Measurements from ENCODE around the gene USP31.
A peak's percentile ranks its signal among the peaks of the same experiment; 100 is the strongest.
"Not testable (repeated sequence)": the region's sequence is repeated elsewhere in the genome, so short reads cannot be mapped to it uniquely, and the experiment has no call there.

The USP31 gene

GRCh38 chr16:23160082-23160481 lies 10.8 kb upstream of the USP31 start:
- no peak for DNase-seq (ENCODE audit: low read depth)

GRCh38 chr16:23158114-23158513 lies 8.9 kb upstream of the USP31 start:
- DNase-seq (ENCODE audit: low read depth), result no peak

- DNase-seq (ENCODE audit: low read depth), result no peak
These were observed 7.8 kb upstream of the USP31 start for GRCh38 chr16:23156946-23157460.

- no peak for DNase-seq (ENCODE audit: low read depth)
These were observed 6.9 kb upstream of the USP31 start for GRCh38 chr16:23156110-23156509.

- DNase-seq (ENCODE audit: low read depth), result no peak
These were observed 6.3 kb upstream of the USP31 start for GRCh38 chr16:23155445-23156049.

GRCh38 chr16:23152386-23153178 lies 3.3 kb upstream of the USP31 start:
- DNase-seq (ENCODE audit: low read depth), result no peak

GRCh38 chr16:23149993-23150364 lies 727 bp upstream of the USP31 start:
- no peak for DNase-seq (ENCODE audit: low read depth)

GRCh38 chr16:23148513-23149266 lies 562 bp downstream of the USP31 start:
- DNase-seq (ENCODE audit: low read depth), result peak; percentile 17

GRCh38 chr16:23148166-23148512 lies 1.1 kb downstream of the USP31 start:
- DNase-seq (ENCODE audit: low read depth), result no peak

- DNase-seq (ENCODE audit: low read depth), result no peak
These were observed 1.6 kb downstream of the USP31 start for GRCh38 chr16:23147666-23148065.

- DNase-seq (ENCODE audit: low read depth), result no peak
These were observed 2.2 kb downstream of the USP31 start for GRCh38 chr16:23146877-23147601.

- no peak for DNase-seq (ENCODE audit: low read depth)
These were observed 3.6 kb downstream of the USP31 start for GRCh38 chr16:23145608-23146007.

- no peak for DNase-seq (ENCODE audit: low read depth)
These were observed 4.1 kb downstream of the USP31 start for GRCh38 chr16:23145186-23145585.

GRCh38 chr16:23144393-23144792 lies 4.9 kb downstream of the USP31 start:
- not testable (repeated sequence) for DNase-seq (ENCODE audit: low read depth)

GRCh38 chr16:23143391-23143790 lies 5.9 kb downstream of the USP31 start:
- DNase-seq (ENCODE audit: low read depth), result no peak

- DNase-seq (ENCODE audit: low read depth), result no peak
These were observed 7.1 kb downstream of the USP31 start for GRCh38 chr16:23141959-23142740.

GRCh38 chr16:23141500-23141899 lies 7.8 kb downstream of the USP31 start:
- no peak for DNase-seq (ENCODE audit: low read depth)

- DNase-seq (ENCODE audit: low read depth), result no peak
These were observed 8.2 kb downstream of the USP31 start for GRCh38 chr16:23141033-23141432.

GRCh38 chr16:23140107-23140506 lies 9.1 kb downstream of the USP31 start:
- DNase-seq (ENCODE audit: low read depth), result no peak

GRCh38 chr16:23137818-23138217 lies 11.4 kb downstream of the USP31 start:
- DNase-seq (ENCODE audit: low read depth), result no peak

GRCh38 chr16:23137256-23137655 lies 12.0 kb downstream of the USP31 start:
- DNase-seq (ENCODE audit: low read depth), result no peak

Data from stimulated activated CD8-positive, alpha-beta memory T cell treated with anti-CD3 and anti-CD28 coated beads, Interleukin-12 subunit alpha, Interleukin-12 subunit beta, amount 100 ng/mL, for 1 hour (primary cell).